Stomach smooth muscle (tissue), 2 donors: ENCODE measurements around the gene CTBS.

Experiments
- H3K27ac ChIP-seq: one replicate; pipeline ENCODE4 v1.7.0; 2013; ENCODE audit warnings: mild to moderate bottlenecking, low read length, inconsistent platforms
- H3K27me3 ChIP-seq, 2 donors: one replicate each; pipeline ENCODE4 v1.7.0; 2013; ENCODE audit warnings: low read length in 2 of 2; ENCODE audit not compliant: insufficient read depth in 2 of 2, control insufficient read depth in 1 of 2
- H3K36me3 ChIP-seq, 2 donors: one replicate each; pipeline ENCODE4 v1.7.0; 2013; ENCODE audit warnings: low read length in 2 of 2; ENCODE audit not compliant: control insufficient read depth in 2 of 2, insufficient read depth in 2 of 2
- H3K4me1 ChIP-seq: one replicate; pipeline ENCODE4 v1.7.0; 2013; ENCODE audit warnings: low read length; ENCODE audit not compliant: control insufficient read depth, insufficient read depth
- H3K4me3 ChIP-seq, 2 donors: one replicate each; pipeline ENCODE4 v1.7.0; 2013; ENCODE audit warnings: low read length in 2 of 2
- H3K9ac ChIP-seq, 2 donors: one replicate each; pipeline ENCODE4 v1.7.0; 2013; ENCODE audit warnings: low read length in 2 of 2, mild to moderate bottlenecking in 1 of 2
- H3K9me3 ChIP-seq, 2 donors: one replicate each; pipeline ENCODE4 v1.7.0; 2013; ENCODE audit warnings: low read length in 2 of 2; ENCODE audit not compliant: control insufficient read depth in 2 of 2
- donor health status: healthy.
- donor health status: Pancreatic carcinoma.

CTBS gene

GRCh38 chr1:84585803-84586202 is 11.6 kb upstream of the CTBS start:
- H3K27ac ChIP-seq, result no peak overlapping the region
- no peaks in the 10 kb centered on the region for H3K4me1 ChIP-seq
- no peaks in the 10 kb centered on the region for H3K9me3 ChIP-seq
- H3K36me3 ChIP-seq, result no peaks in the 10 kb centered on the region
- no peak overlapping the region for H3K9ac ChIP-seq
- H3K4me3 ChIP-seq, result no peak overlapping the region
- no peaks in the 10 kb centered on the region for H3K27me3 ChIP-seq

GRCh38 chr1:84584126-84584525 is 9.9 kb upstream of the CTBS start:
- Histone ChIP-seq H3K27me3 (no peaks in the 10 kb centered on the region), H3K36me3 (no peaks in the 10 kb centered on the region), H3K27ac (no peak overlapping the region), H3K4me3 (no peak overlapping the region), H3K9me3 (no peaks in the 10 kb centered on the region), H3K4me1 (no peaks in the 10 kb centered on the region), H3K9ac (no peak overlapping the region)

DNA sequence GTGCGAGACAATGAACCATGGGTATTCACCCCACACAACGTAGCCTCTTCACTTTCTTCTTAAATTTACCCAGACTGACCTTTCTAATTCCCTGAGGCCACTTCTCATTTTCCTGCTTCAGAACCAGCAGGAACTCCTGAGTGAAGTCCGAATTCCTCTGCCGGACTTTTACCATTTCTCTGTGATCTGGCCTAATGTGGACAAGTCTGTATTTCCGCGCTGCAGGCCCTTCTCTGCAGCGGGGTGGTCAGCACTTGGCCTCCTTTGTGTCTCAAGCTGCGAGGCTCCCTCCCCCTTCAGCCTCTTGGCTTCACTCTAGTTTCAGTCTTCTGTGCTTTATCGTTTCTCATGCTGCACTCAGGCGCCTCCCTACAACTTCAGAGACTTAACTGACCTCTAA is 9.4 kb upstream of the CTBS start:
- Histone ChIP-seq H3K27me3 (no peaks in the 10 kb centered on the region), H3K27ac (no peak overlapping the region), H3K4me1 (no peaks in the 10 kb centered on the region), H3K9me3 (no peaks in the 10 kb centered on the region), H3K36me3 (no peaks in the 10 kb centered on the region), H3K9ac (no peak overlapping the region), H3K4me3 (no peak overlapping the region)

DNA sequence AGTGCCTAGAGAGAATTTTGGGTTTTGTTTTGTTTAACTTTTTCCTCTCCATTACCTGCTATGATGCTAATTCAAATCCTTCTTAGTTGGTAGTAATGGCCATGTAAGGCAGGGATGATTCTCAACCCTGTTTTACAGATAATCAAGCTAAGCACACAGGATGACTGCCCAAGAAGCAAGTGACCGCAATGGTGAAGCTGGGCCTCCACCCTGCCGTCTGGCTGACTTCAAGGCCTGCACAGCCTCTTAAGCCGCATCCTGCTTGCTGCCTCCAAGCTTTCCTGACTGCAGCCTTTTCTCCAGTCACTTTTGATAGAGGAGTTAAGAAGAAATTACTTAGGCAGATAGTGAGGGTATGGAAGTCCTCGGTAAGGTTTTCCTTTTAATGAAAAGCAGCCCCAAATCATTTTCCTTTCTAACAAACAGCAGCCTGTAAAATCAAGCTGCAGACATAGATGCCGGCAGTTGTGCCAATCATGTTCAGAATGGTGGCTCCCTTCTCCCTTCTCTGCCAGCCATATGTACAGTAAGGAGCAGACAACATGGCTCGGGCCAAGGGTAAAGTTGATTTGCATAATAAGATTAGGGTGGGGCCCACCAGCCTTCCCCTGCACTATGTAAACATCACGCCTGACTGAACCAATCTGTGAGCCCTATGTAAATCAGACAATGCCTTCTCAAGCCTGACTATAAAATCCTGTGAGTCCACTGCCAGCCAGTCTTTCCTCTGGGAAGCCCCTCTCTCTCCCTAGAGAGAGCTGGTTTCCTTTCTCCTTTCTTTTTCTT is 8.8 kb upstream of the CTBS start:
- H3K27ac ChIP-seq, result no peak overlapping the region
- H3K36me3 ChIP-seq, result no peaks in the 10 kb centered on the region
- no peaks in the 10 kb centered on the region for H3K27me3 ChIP-seq
- no peaks in the 10 kb centered on the region for H3K9me3 ChIP-seq
- no peaks in the 10 kb centered on the region for H3K4me1 ChIP-seq
- H3K4me3 ChIP-seq, result no peak overlapping the region
- no peak overlapping the region for H3K9ac ChIP-seq

- Histone ChIP-seq H3K27ac (no peak overlapping the region), H3K27me3 (no peaks in the 10 kb centered on the region), H3K4me1 (no peaks in the 10 kb centered on the region)
Measured at GRCh38 chr1:84581648-84582047, 7.4 kb upstream of the CTBS start.

GRCh38 chr1:84574936-84575335 is 696 bp upstream of the CTBS start:
- Histone ChIP-seq H3K27ac (no peak overlapping the region), H3K36me3 (peaks cover 0 to 2% of the 10 kb centered on the region in 2 donors), H3K9ac (peak overlapping the region in 1 of 2 donors; percentile 66), H3K9me3 (no peaks in the 10 kb centered on the region), H3K4me1 (peaks cover 4% of the 10 kb centered on the region), H3K27me3 (no peaks in the 10 kb centered on the region), H3K4me3 (peak overlapping the region; percentile 79 to 83)

More at GRCh38 chr1:84581648-84582047, 7.4 kb upstream of the CTBS start:
- Histone ChIP-seq H3K36me3 (no peaks in the 10 kb centered on the region), H3K9ac (no peak overlapping the region), H3K9me3 (no peaks in the 10 kb centered on the region), H3K4me3 (no peak overlapping the region)

DNA sequence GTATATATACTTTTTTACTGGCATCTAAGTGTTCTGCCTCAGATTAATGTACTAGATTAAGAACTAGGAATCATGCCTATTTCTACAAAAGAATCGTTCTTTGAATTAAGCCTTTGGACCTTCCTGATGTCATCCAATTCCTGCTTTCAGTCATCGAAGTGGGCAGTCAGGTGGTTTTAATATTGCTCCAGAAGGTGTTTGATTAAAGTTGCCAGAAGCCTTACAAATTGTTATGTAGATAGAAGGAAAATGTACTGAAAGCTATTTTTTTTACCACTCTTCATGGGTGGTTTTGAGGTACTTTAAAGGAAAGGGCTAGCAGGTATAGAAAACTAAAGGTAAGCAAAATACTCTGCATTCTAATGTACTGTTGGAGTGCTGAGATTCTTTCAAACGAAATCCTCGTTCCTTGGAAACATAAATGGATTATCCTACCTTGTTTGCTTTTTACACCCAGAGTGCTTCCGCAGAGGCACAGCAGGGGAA is 716 bp downstream of the CTBS start:
- H3K4me1 ChIP-seq, result peaks cover 4% of the 10 kb centered on the region
- H3K36me3 ChIP-seq, result peaks cover 0 to 8% of the 10 kb centered on the region in 2 donors
- no peaks in the 10 kb centered on the region for H3K27me3 ChIP-seq
- no peaks in the 10 kb centered on the region for H3K9me3 ChIP-seq
- peak overlapping the region; percentile 97 for H3K27ac ChIP-seq
- H3K4me3 ChIP-seq, result peak overlapping the region; percentile 79 to 83
- peak overlapping the region; percentile 87 to 96 for H3K9ac ChIP-seq

DNA sequence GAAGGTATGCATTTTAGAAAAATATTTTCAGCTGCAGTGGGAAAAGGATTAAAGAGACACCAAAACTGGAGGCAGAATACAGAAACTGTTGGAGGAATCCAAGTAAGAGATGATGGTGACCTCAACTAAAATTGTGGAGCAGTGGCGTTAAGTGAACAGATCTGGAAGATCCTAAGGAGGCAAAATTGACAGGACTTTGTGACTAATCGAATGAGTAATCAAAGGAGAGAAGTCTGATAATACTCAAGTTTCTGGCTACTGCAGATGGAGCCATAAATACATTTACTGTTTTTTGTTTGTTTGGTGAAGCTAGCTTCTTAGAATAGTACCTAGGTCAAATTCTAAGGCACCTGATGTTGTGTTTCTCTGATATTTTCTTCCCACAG is 3.1 kb downstream of the CTBS start:
- H3K36me3 ChIP-seq, result peaks cover 0 to 8% of the 10 kb centered on the region in 2 donors
- H3K9me3 ChIP-seq, result no peaks in the 10 kb centered on the region
- no peaks in the 10 kb centered on the region for H3K27me3 ChIP-seq
- H3K4me1 ChIP-seq, result peaks cover 4% of the 10 kb centered on the region
- H3K27ac ChIP-seq, result no peak overlapping the region
- H3K4me3 ChIP-seq, result no peak overlapping the region
- H3K9ac ChIP-seq, result no peak overlapping the region

GRCh38 chr1:84570436-84571149 is 3.6 kb downstream of the CTBS start:
- Histone ChIP-seq H3K4me1 (peaks cover 4% of the 10 kb centered on the region), H3K36me3 (peaks cover 0 to 8% of the 10 kb centered on the region in 2 donors), H3K9me3 (no peaks in the 10 kb centered on the region), H3K4me3 (no peak overlapping the region), H3K9ac (no peak overlapping the region), H3K27me3 (no peaks in the 10 kb centered on the region), H3K27ac (no peak overlapping the region)

GRCh38 chr1:84569216-84569615 is 5.0 kb downstream of the CTBS start:
- Histone ChIP-seq H3K27me3 (no peaks in the 10 kb centered on the region), H3K9me3 (no peaks in the 10 kb centered on the region), H3K9ac (no peak overlapping the region), H3K36me3 (peaks cover 0 to 8% of the 10 kb centered on the region in 2 donors), H3K4me3 (no peak overlapping the region), H3K27ac (no peak overlapping the region), H3K4me1 (peaks cover 4% of the 10 kb centered on the region)

DNA sequence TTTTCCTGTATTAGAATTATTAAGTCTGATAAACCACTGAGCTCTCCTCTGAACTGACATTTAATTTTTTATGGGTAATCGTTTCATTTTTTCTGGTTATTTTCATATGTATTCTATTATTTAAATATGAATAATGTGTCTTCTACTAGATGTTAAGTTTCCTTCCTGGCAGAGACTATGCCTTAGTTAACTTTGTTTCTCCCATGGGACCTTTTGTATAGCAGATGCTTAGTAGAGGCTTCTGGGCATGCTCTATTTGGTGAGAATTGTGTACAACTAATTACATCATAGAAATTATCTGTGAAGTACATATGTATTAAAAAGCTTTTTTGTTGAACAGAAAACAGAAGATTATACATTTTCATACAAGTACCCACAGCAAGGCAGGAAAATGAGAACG is 23.4 kb downstream of the CTBS start:
- Histone ChIP-seq H3K4me3 (no peak overlapping the region), H3K9ac (no peak overlapping the region), H3K36me3 (no peaks in the 10 kb centered on the region), H3K27me3 (no peaks in the 10 kb centered on the region), H3K9me3 (no peaks in the 10 kb centered on the region), H3K27ac (no peak overlapping the region), H3K4me1 (no peaks in the 10 kb centered on the region)
